Thyroid gland (tissue), 4 donors: ENCODE data around the gene ZMPSTE24.

Experiments
- CTCF ChIP-seq, 6 experiments: fragments of 200-600 bp in 3 of 6; fragments of 450-650 bp in 3 of 6; sonication (generic) in 3 of 6; IDR thresholded peaks; one replicate each; pipeline ENCODE4 v1.5.1; 2016 to 2019; ENCODE audit warnings: antibody characterized with exemption in 6 of 6, mild to moderate bottlenecking in 2 of 6, inconsistent platforms in 1 of 6, moderate library complexity in 1 of 6
- POLR2A ChIP-seq, 2 donors: fragments of 450-650 bp; IDR thresholded peaks; one replicate each; pipeline ENCODE4 v1.6.1; 2017; ENCODE audit warnings: antibody characterized with exemption in 2 of 2, mild to moderate bottlenecking in 2 of 2, moderate library complexity in 1 of 2

GRCh38 chr1:40270152-40270834 lies 12.3 kb downstream of the ZMPSTE24 start:
- TF ChIP-seq CTCF (IDR thresholded peaks at IDR 0.05) = no peak
- TF ChIP-seq POLR2A (IDR thresholded peaks at IDR 0.05) = no peak
